Measurements from ENCODE around the gene ERGIC1. TPM values are rescaled to one million over a fixed set of nuclear protein-coding genes. Genes with fewer than 3 reads are reported as not detected.

ERGIC1 gene
- total and polyA plus RNA-seq, 2 of the 8 experiments (the other 6 are each of a cell fraction or from before 2014, with no cell fraction given): 95.3 to 106 TPM

DNA sequence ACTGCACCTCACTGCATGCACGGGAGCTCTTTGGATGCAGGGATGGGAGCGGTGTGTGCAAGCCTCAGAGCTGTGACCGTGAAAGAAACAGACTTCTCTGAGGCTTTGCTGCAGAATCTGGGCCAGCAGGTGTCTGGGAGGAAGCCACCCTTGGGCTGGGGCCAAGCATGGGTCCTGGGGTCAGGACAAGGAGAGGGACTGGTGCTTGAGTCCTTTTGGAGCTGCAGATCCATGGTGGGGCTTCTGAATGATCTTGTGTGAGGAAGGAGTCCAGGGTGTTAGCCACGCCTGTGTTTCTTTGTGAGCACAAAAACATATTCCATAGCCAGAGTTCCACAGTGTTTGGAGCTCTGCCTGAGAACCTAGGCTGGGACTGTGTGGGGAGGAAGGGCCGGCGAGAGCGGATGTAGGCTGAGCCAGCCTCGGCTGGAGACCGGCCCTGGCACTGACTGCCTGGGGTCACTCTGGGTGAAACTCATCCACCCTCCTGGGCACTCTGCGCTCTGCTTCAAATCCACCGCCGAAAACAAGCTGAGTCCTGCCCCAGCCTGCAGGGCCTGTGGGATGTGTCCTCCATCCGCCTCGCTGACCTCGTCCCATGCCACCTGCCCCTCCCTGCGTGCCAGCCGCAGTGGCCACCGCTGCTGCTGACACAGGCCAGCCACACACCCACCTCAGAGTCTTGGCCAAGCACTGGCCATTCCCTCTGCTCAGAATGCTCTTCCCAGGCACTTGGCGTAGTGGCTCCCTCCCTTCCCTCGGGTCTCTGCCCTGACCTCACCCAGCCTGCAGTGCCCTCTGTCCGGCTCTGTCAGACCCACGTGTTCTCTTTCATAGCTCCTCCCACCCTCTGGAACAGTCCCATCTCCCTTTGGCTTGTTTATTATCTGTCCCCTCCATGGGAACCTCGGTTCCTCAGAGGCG, 26.7 kb downstream of the ERGIC1 start:
- Histone ChIP-seq H3K4me1 (replicated peaks in 1 of 4; ENCODE audit: control insufficient read depth in 3 of 4, insufficient read depth in 4 of 4, low read length in 3 of 4) (peaks cover 0 to 3% (median under 1%) of the 10 kb centered on the region in 4 experiments; a peak in 3 of 7 replicates), H3K36me3 (ENCODE audit: control insufficient read depth in 2 of 4, insufficient read depth in 4 of 4, low read length in 3 of 4) (no peaks in the 10 kb centered on the region), H4K91ac (replicated peaks; ENCODE audit: insufficient read length, low read length) (no peak overlapping the region), H3K4me2 (ENCODE audit: insufficient read depth in 1 of 2, low read depth in 2 of 2, low read length in 2 of 2) (no peak overlapping the region), H3K56ac (replicated peaks; ENCODE audit: insufficient read length, low read depth, low read length) (no peak overlapping the region), H2BK12ac (ENCODE audit: low read depth, low read length) (no peak overlapping the region), H2BK5ac (ENCODE audit: low read depth, low read length) (no peak overlapping the region), H2BK15ac (ENCODE audit: low read length) (no peak overlapping the region), H2BK20ac (ENCODE audit: low read length) (no peak overlapping the region), H3K18ac (ENCODE audit: extremely low read depth, low read length) (no peak overlapping the region), H2BK120ac (replicated peaks; ENCODE audit: low read depth, low read length) (no peak overlapping the region), H3K14ac (ENCODE audit: insufficient read length) (no peak overlapping the region), H3K9ac (replicated peaks in 1 of 4; ENCODE audit: extremely low read depth in 1 of 4, low read depth in 3 of 4, low read length in 3 of 4) (no peak overlapping the region), H3K23ac (ENCODE audit: insufficient read length) (no peak overlapping the region), H3K4ac (replicated peaks; ENCODE audit: insufficient read length, low read depth, low read length) (no peak overlapping the region), H3K27me3 (replicated peaks in 1 of 4; ENCODE audit: control insufficient read depth in 3 of 4, extremely low read depth in 1 of 4, insufficient read depth in 3 of 4, low read length in 3 of 4) (no peaks in the 10 kb centered on the region; a peak in 1 of 7 replicates), H3K9me3 (ENCODE audit: insufficient read depth in 2 of 2, low read depth in 1 of 2, low read length in 1 of 2) (no peaks in the 10 kb centered on the region), H3K79me2 (ENCODE audit: control insufficient read depth in 1 of 2, insufficient read depth in 2 of 2, low read length in 2 of 2) (peaks cover 0 to 61% of the 10 kb centered on the region in 2 experiments; a peak in 2 of 4 replicates), H4K20me1 (replicated peaks in 1 of 2; ENCODE audit: control insufficient read depth in 1 of 2, insufficient read depth in 2 of 2, low read length in 2 of 2) (peaks cover 17 to 32% of the 10 kb centered on the region in 2 experiments), H3K27ac (ENCODE audit: low read depth, low read length) (no peak overlapping the region; the same call in 1 of the 2 replicates), H3K79me1 (ENCODE audit: low read depth, low read length) (peaks cover 39% of the 10 kb centered on the region), H4K8ac (ENCODE audit: extremely low read depth, insufficient read depth, low read length) (peak overlapping the region; percentile 41; the same call in 1 of the 2 replicates), H2AFZ (ENCODE audit: low read length) (no peak overlapping the region), H3K23me2 (ENCODE audit: low read depth, low read length) (no peaks in the 10 kb centered on the region; the same call in 1 of the 2 replicates), H3K4me3 (ENCODE audit: extremely low read depth in 1 of 4, insufficient read depth in 2 of 4, low read depth in 3 of 4, low read length in 4 of 4) (no peak overlapping the region), H4K5ac (ENCODE audit: insufficient read length, low read depth, low read length) (no peak overlapping the region), H2AK5ac (ENCODE audit: low read depth, low read length) (no peak overlapping the region)
- DNase-seq (ENCODE audit: low read depth in 1 of 2, low spot score in 2 of 2): no peak
- FAIRE-seq: no peak
- ChIA-PET POLR2A (ENCODE audit: partially characterized antibody) (interaction anchor here (1.3 kb wide), 1 partner anchor 12 kb away, joined by 5 read pairs; no protein-coding TSS in a partner anchor), CTCF (ENCODE audit: partially characterized antibody) (interaction anchor here (0.7 to 4.9 kb wide), 6 partner anchors 9 to 146 kb away, joined by 3 to 17 read pairs (median 4); no protein-coding TSS in a partner anchor)
- no peak for TF ChIP-seq CEBPB (IDR thresholded peaks at IDR 0.05; ENCODE audit: low read depth, low read length)
- no peak for TF ChIP-seq TAF7 (optimal IDR thresholded peaks at IDR 0.05; ENCODE audit: borderline replicate concordance, low read depth, low read length)
- TF ChIP-seq CBX5 (IDR thresholded peaks at IDR 0.05; ENCODE audit: low read depth, low read length): no peak
- TF ChIP-seq YY1 (IDR thresholded peaks at IDR 0.05; ENCODE audit: low read depth, low read length): no peak
- TF ChIP-seq, protein P1, sequence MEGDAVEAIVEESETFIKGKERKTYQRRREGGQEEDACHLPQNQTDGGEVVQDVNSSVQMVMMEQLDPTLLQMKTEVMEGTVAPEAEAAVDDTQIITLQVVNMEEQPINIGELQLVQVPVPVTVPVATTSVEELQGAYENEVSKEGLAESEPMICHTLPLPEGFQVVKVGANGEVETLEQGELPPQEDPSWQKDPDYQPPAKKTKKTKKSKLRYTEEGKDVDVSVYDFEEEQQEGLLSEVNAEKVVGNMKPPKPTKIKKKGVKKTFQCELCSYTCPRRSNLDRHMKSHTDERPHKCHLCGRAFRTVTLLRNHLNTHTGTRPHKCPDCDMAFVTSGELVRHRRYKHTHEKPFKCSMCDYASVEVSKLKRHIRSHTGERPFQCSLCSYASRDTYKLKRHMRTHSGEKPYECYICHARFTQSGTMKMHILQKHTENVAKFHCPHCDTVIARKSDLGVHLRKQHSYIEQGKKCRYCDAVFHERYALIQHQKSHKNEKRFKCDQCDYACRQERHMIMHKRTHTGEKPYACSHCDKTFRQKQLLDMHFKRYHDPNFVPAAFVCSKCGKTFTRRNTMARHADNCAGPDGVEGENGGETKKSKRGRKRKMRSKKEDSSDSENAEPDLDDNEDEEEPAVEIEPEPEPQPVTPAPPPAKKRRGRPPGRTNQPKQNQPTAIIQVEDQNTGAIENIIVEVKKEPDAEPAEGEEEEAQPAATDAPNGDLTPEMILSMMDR (IDR thresholded peaks at IDR 0.05; ENCODE audit: control extremely low read depth in 1 of 3, insufficient read depth in 1 of 3, low read depth in 1 of 3, low read length in 3 of 3): no peak
- TF ChIP-seq JUND (IDR thresholded peaks at IDR 0.05; ENCODE audit: low read length): no peak
- WGBS, 2 experiments (ENCODE audit: extremely low coverage in 1 of 2, insufficient coverage in 1 of 2, insufficient read length in 1 of 2, insufficient replicate concordance in 2 of 2, low coverage in 1 of 2, low lambda C conversion rate in 2 of 2, missing lambda C conversion rate in 1 of 2): 95% methylated on average over 24 of the region's 24 CpGs; no CpG with 5 or more reads in 1 of the 2 experiments
